ENCODE measurements around the gene CCT7. TPM values are rescaled to one million over a fixed set of nuclear protein-coding genes. Genes with fewer than 3 reads are reported as not detected.
A peak's percentile ranks its signal among the peaks of the same experiment; 100 is the strongest.

CCT7 gene
- total and polyA plus RNA-seq, 2 of the 8 experiments (the other 6 are each of a cell fraction or from before 2014, with no cell fraction given): 440 to 474 TPM

- H4K91ac ChIP-seq (replicated peaks; ENCODE audit: insufficient read length, low read length): no peak overlapping the region
- no peak overlapping the region for H3K56ac ChIP-seq (replicated peaks; ENCODE audit: insufficient read length, low read depth, low read length)
- H3K4ac ChIP-seq (replicated peaks; ENCODE audit: insufficient read length, low read depth, low read length): no peak overlapping the region
- DNase-seq (ENCODE audit: low read depth in 1 of 2, low spot score in 2 of 2): peak in 1 of 2 experiments; percentile 73
- peaks cover 0 to 11% (median 3%) of the 10 kb centered on the region in 4 experiments; a peak in 4 of 7 replicates for H3K4me1 ChIP-seq (replicated peaks in 1 of 4; ENCODE audit: control insufficient read depth in 3 of 4, insufficient read depth in 4 of 4, low read length in 3 of 4)
- H2BK120ac ChIP-seq (replicated peaks; ENCODE audit: low read depth, low read length): no peak overlapping the region
- no peak overlapping the region for H2BK20ac ChIP-seq (ENCODE audit: low read length)
- ChIA-PET CTCF (ENCODE audit: partially characterized antibody) (interaction anchor here (0.9 to 6.5 kb wide), 7 partner anchors 17 to 92 kb away, joined by 3 to 122 read pairs (median 9); partner anchors contain the start of gene ALMS1), POLR2A (ENCODE audit: partially characterized antibody) (interaction anchor here (0.7 to 2.5 kb wide), 10 partner anchors 9 to 67 kb away, joined by 3 to 8 read pairs (median 4); partner anchors contain the start of genes CCT7 and FBXO41)
- H4K8ac ChIP-seq (ENCODE audit: extremely low read depth, insufficient read depth, low read length): peak overlapping the region; percentile 51; the same call in 1 of the 2 replicates
- no peak overlapping the region for H3K14ac ChIP-seq (ENCODE audit: insufficient read length)
- H3K18ac ChIP-seq (ENCODE audit: extremely low read depth, low read length): no peak overlapping the region
- H2BK5ac ChIP-seq (ENCODE audit: low read depth, low read length): no peak overlapping the region
- H3K27me3 ChIP-seq (replicated peaks in 1 of 4; ENCODE audit: control insufficient read depth in 3 of 4, extremely low read depth in 1 of 4, insufficient read depth in 3 of 4, low read length in 3 of 4): peaks cover 28 to 70% (median 59%) of the 10 kb centered on the region in 4 experiments
- peaks cover 12% of the 10 kb centered on the region for H3K23me2 ChIP-seq (ENCODE audit: low read depth, low read length)
- no peaks in the 10 kb centered on the region for H3K9me3 ChIP-seq (ENCODE audit: insufficient read depth in 2 of 2, low read depth in 1 of 2, low read length in 1 of 2)
- TF ChIP-seq ASH2L (IDR thresholded peaks at IDR 0.05; ENCODE audit: low read length) (peak; percentile 74), KDM4A (IDR thresholded peaks at IDR 0.05; ENCODE audit: low read depth, low read length, severe bottlenecking) (peak; percentile 55), SUZ12 (IDR thresholded peaks at IDR 0.05; ENCODE audit: low read length) (peak; percentile 59), SP4 (IDR thresholded peaks at IDR 0.05; ENCODE audit: low read length) (no peak)
- H4K20me1 ChIP-seq (replicated peaks in 1 of 2; ENCODE audit: control insufficient read depth in 1 of 2, insufficient read depth in 2 of 2, low read length in 2 of 2): peaks cover 9 to 15% of the 10 kb centered on the region in 2 experiments
- H4K5ac ChIP-seq (ENCODE audit: insufficient read length, low read depth, low read length): no peak overlapping the region
- no peak overlapping the region for H2AFZ ChIP-seq (ENCODE audit: low read length)
- H3K36me3 ChIP-seq (ENCODE audit: control insufficient read depth in 2 of 4, insufficient read depth in 4 of 4, low read length in 3 of 4): no peaks in the 10 kb centered on the region; a peak in 1 of 8 replicates
- peak overlapping the region; percentile 34 to 68 (median 44) for H3K4me3 ChIP-seq (ENCODE audit: extremely low read depth in 1 of 4, insufficient read depth in 2 of 4, low read depth in 3 of 4, low read length in 4 of 4)
- H2AK5ac ChIP-seq (ENCODE audit: low read depth, low read length): no peak overlapping the region
- no peaks in the 10 kb centered on the region for H3K79me2 ChIP-seq (ENCODE audit: control insufficient read depth in 1 of 2, insufficient read depth in 2 of 2, low read length in 2 of 2)
- H3K23ac ChIP-seq (ENCODE audit: insufficient read length): no peak overlapping the region
- no peak overlapping the region for H2BK15ac ChIP-seq (ENCODE audit: low read length)
- no peaks in the 10 kb centered on the region for H3K79me1 ChIP-seq (ENCODE audit: low read depth, low read length)
- H3K4me2 ChIP-seq (ENCODE audit: insufficient read depth in 1 of 2, low read depth in 2 of 2, low read length in 2 of 2): peak overlapping the region; percentile 78 to 90
- no peak for FAIRE-seq
- H3K27ac ChIP-seq (ENCODE audit: low read depth, low read length): no peak overlapping the region
- H3K9ac ChIP-seq (replicated peaks in 1 of 4; ENCODE audit: extremely low read depth in 1 of 4, low read depth in 3 of 4, low read length in 3 of 4): no peak overlapping the region; a peak in 1 of 7 replicates
- no peak overlapping the region for H2BK12ac ChIP-seq (ENCODE audit: low read depth, low read length)
- 6% methylated on average over 35 of the region's 64 CpGs; no CpG with 5 or more reads in 1 of the 2 experiments for WGBS, 2 experiments (ENCODE audit: extremely low coverage in 1 of 2, insufficient coverage in 1 of 2, insufficient read length in 1 of 2, insufficient replicate concordance in 2 of 2, low coverage in 1 of 2, low lambda C conversion rate in 2 of 2, missing lambda C conversion rate in 1 of 2)
These were observed 58.9 kb downstream of the CCT7 start for GRCh38 chr2:73292906-73293533.

Data from H1 (cell line).